Measurements from ENCODE around the gene SUSD6. TPM values are rescaled to one million over a fixed set of nuclear protein-coding genes. Genes with fewer than 3 reads are reported as not detected.
"Not testable (repeated sequence)": the region's sequence is repeated elsewhere in the genome, so short reads cannot be mapped to it uniquely, and the experiment has no call there.

The SUSD6 gene
- total and polyA plus RNA-seq, 12 donors, result 5.9 to 46.3 (median 25.2) TPM

- TF ChIP-seq, protein P1, sequence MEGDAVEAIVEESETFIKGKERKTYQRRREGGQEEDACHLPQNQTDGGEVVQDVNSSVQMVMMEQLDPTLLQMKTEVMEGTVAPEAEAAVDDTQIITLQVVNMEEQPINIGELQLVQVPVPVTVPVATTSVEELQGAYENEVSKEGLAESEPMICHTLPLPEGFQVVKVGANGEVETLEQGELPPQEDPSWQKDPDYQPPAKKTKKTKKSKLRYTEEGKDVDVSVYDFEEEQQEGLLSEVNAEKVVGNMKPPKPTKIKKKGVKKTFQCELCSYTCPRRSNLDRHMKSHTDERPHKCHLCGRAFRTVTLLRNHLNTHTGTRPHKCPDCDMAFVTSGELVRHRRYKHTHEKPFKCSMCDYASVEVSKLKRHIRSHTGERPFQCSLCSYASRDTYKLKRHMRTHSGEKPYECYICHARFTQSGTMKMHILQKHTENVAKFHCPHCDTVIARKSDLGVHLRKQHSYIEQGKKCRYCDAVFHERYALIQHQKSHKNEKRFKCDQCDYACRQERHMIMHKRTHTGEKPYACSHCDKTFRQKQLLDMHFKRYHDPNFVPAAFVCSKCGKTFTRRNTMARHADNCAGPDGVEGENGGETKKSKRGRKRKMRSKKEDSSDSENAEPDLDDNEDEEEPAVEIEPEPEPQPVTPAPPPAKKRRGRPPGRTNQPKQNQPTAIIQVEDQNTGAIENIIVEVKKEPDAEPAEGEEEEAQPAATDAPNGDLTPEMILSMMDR (IDR thresholded peaks at IDR 0.05), result no peak
- WGBS, 2 donors, result 95 to 97% methylated on average over 5 of the region's 5 CpGs
- intact Hi-C loops (cut with DNase I), result no loop called here
- no peaks in the 10 kb centered on the region for H3K36me3 ChIP-seq
- ATAC-seq (no peak), DNase-seq (no peak)
- H3K9me3 ChIP-seq, result no peaks in the 10 kb centered on the region
- H3K27ac ChIP-seq, result no peak overlapping the region
- H3K27me3 ChIP-seq, result no peaks in the 10 kb centered on the region
- no peak overlapping the region for H3K4me3 ChIP-seq
- H3K4me1 ChIP-seq, result peaks cover 0 to 8% (median 0%) of the 10 kb centered on the region in 9 donors
Measured at GRCh38 chr14:69595336-69595735, 16.1 kb upstream of the SUSD6 start.

DNA sequence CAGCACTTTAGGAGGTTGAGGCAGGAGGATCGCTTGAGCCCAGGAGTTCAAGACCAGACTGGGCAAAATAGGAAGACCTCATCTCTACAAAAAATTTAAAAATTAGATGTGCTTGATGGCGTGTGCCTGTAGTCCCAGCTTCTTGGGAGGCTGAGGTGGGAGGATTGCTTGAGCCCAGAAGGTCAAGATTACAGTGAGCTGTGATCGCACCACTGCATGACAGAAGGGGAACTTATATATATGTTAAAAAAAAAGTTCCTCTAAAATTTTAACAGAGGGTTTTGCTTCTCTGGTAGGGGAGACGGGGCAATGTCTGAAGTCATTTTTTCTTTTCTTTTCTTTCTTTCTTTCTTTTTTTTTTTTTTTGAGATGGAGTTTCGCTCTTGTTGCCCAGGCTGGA is 12.0 kb upstream of the SUSD6 start:
- H3K36me3 ChIP-seq; intact Hi-C loops (cut with DNase I); DNase-seq; H3K27ac ChIP-seq; H3K4me1 ChIP-seq; H3K4me3 ChIP-seq; H3K27me3 ChIP-seq; ATAC-seq; H3K9me3 ChIP-seq: not testable (repeated sequence)
- WGBS, 2 donors, result 83 to 94% methylated on average over 5 of the region's 5 CpGs

DNA sequence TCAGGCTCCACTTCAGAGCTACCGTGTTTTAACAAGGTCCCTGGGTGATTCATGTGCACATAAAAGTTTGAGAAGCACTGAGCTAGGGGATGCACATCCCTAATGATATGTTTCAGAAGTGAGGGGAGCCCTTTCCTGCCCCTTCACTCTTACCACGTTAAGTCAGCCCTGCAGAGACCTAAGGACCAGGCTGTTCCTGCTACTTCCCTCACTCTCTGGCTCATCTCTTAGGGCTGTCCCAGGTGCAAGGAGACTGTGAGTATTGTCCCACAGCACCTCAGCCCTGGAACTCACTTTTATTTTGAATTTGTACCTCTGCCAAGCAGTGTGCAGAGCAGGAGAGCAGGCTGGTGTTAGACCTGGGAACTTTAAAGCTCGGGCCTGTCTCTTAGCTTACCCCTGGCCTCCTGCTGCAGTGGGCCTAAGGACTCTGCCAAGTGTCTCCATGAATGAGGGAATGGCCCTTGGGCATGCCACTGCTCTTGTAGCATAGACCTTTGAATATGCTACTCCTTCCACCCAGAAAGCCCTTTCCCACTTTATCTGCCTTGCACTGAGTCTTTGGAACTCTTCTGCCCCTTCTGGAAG is 11.0 kb upstream of the SUSD6 start:
- ATAC-seq, result no peak
- TF ChIP-seq, protein P1 (IDR thresholded peaks at IDR 0.05), result no peak
- Histone ChIP-seq H3K9me3 (no peaks in the 10 kb centered on the region), H3K36me3 (no peaks in the 10 kb centered on the region), H3K4me1 (no peaks in the 10 kb centered on the region), H3K4me3 (no peak overlapping the region), H3K27ac (no peak overlapping the region), H3K27me3 (no peaks in the 10 kb centered on the region)
- 77 to 83% methylated on average over 3 of the region's 3 CpGs for WGBS, 2 donors
- no peak for DNase-seq
- intact Hi-C loops (cut with DNase I), result loop anchor here in 2 of 10 donors (5.0 kb wide), 1 partner anchor 127 kb away; no protein-coding TSS in a partner anchor

- TF ChIP-seq, protein P1 (IDR thresholded peaks at IDR 0.05), result no peak
- H3K4me3 ChIP-seq, result no peak overlapping the region
- H3K27ac ChIP-seq, result no peak overlapping the region
- DNase-seq (no peak), ATAC-seq (no peak)
- no peaks in the 10 kb centered on the region for H3K9me3 ChIP-seq
- H3K36me3 ChIP-seq, result no peaks in the 10 kb centered on the region
- no peaks in the 10 kb centered on the region for H3K27me3 ChIP-seq
- peaks cover 2 to 24% (median 10%) of the 10 kb centered on the region in 9 donors for H3K4me1 ChIP-seq
- intact Hi-C loops (cut with DNase I), result loop anchor here in 2 of 10 donors (2.0 to 5.0 kb wide), 2 partner anchors 121 to 122 kb away; no protein-coding TSS in a partner anchor
Measured at GRCh38 chr14:69605738-69606137, 5.7 kb upstream of the SUSD6 start.
